ENCODE data around the gene PKD2L2. TPM values are rescaled to one million over a fixed set of nuclear protein-coding genes. Genes with fewer than 3 reads are reported as not detected.

PKD2L2 gene
- total and polyA plus RNA-seq, 9 of the 15 experiments (the other 6 are each of a cell fraction or from before 2014, with no cell fraction given): 0.08 to 0.25 (median 0.11) TPM; not detected in 5

DNA sequence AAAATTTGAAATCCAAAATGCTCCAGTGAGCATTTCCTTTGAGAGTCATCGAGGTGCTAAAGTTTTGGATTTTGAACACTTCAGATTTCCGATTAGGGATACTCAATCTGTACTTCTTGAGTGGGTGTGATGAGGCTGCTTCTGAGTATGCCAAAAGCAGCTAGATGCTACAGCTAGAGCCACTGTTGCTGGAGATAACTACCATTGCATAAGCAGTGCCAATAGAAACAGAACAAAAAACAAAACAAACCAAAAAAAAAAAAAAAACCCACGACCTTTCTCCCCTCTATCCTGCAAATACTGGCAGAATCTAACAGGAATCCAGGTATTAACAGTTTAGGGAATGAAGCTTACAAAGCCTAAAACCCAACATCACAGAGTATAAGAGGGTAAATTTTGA lies 43.5 kb downstream of the PKD2L2 start:
- H3K27ac ChIP-seq (ENCODE audit: extremely low read depth, low read depth, low read length): no peak overlapping the region
- no peak overlapping the region for H2AFZ ChIP-seq (ENCODE audit: low read depth, low read length)
- H3K4me2 ChIP-seq (ENCODE audit: insufficient read depth, low read length): no peak overlapping the region
- TF ChIP-seq MAFG (tag; conservative IDR thresholded peaks at IDR 0.05) (no peak), GMEB1 (CRISPR knock-in tag; IDR thresholded peaks at IDR 0.05) (no peak), ZNF444 (CRISPR knock-in tag; IDR thresholded peaks at IDR 0.05) (no peak), SRSF9 (IDR thresholded peaks at IDR 0.05; ENCODE audit: borderline replicate concordance, low read depth, low read length) (no peak), ZNF77 (CRISPR knock-in tag; IDR thresholded peaks at IDR 0.05) (no peak), HMG20B (CRISPR knock-in tag; IDR thresholded peaks at IDR 0.05) (no peak), CTBP1 (IDR thresholded peaks at IDR 0.05; ENCODE audit: borderline replicate concordance) (no peak), SMAD4 (CRISPR knock-in tag; conservative IDR thresholded peaks at IDR 0.05) (no peak)
- TF ChIP-seq, protein P1, sequence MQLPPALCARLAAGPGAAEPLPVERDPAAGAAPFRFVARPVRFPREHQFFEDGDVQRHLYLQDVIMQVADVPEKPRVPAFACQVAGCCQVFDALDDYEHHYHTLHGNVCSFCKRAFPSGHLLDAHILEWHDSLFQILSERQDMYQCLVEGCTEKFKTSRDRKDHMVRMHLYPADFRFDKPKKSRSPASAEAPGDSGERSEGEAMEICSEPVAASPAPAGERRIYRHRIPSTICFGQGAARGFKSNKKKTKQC (CRISPR knock-in tag; IDR thresholded peaks at IDR 0.05): no peak
- TF ChIP-seq, protein P2, sequence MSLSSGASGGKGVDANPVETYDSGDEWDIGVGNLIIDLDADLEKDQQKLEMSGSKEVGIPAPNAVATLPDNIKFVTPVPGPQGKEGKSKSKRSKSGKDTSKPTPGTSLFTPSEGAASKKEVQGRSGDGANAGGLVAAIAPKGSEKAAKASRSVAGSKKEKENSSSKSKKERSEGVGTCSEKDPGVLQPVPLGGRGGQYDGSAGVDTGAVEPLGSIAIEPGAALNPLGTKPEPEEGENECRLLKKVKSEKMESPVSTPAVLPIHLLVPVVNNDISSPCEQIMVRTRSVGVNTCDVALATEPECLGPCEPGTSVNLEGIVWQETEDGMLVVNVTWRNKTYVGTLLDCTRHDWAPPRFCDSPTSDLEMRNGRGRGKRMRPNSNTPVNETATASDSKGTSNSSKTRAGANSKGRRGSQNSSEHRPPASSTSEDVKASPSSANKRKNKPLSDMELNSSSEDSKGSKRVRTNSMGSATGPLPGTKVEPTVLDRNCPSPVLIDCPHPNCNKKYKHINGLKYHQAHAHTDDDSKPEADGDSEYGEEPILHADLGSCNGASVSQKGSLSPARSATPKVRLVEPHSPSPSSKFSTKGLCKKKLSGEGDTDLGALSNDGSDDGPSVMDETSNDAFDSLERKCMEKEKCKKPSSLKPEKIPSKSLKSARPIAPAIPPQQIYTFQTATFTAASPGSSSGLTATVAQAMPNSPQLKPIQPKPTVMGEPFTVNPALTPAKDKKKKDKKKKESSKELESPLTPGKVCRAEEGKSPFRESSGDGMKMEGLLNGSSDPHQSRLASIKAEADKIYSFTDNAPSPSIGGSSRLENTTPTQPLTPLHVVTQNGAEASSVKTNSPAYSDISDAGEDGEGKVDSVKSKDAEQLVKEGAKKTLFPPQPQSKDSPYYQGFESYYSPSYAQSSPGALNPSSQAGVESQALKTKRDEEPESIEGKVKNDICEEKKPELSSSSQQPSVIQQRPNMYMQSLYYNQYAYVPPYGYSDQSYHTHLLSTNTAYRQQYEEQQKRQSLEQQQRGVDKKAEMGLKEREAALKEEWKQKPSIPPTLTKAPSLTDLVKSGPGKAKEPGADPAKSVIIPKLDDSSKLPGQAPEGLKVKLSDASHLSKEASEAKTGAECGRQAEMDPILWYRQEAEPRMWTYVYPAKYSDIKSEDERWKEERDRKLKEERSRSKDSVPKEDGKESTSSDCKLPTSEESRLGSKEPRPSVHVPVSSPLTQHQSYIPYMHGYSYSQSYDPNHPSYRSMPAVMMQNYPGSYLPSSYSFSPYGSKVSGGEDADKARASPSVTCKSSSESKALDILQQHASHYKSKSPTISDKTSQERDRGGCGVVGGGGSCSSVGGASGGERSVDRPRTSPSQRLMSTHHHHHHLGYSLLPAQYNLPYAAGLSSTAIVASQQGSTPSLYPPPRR (CRISPR knock-in tag; IDR thresholded peaks at IDR 0.05; ENCODE audit: borderline replicate concordance): no peak
- TF ChIP-seq, protein P3, sequence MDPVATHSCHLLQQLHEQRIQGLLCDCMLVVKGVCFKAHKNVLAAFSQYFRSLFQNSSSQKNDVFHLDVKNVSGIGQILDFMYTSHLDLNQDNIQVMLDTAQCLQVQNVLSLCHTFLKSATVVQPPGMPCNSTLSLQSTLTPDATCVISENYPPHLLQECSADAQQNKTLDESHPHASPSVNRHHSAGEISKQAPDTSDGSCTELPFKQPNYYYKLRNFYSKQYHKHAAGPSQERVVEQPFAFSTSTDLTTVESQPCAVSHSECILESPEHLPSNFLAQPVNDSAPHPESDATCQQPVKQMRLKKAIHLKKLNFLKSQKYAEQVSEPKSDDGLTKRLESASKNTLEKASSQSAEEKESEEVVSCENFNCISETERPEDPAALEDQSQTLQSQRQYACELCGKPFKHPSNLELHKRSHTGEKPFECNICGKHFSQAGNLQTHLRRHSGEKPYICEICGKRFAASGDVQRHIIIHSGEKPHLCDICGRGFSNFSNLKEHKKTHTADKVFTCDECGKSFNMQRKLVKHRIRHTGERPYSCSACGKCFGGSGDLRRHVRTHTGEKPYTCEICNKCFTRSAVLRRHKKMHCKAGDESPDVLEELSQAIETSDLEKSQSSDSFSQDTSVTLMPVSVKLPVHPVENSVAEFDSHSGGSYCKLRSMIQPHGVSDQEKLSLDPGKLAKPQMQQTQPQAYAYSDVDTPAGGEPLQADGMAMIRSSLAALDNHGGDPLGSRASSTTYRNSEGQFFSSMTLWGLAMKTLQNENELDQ (CRISPR knock-in tag; IDR thresholded peaks at IDR 0.05; ENCODE audit: borderline replicate concordance): no peak
- H3K9me3 ChIP-seq (replicated peaks; ENCODE audit: control insufficient read depth, insufficient read depth, low read depth, low read length): no peaks in the 10 kb centered on the region
- H3K9ac ChIP-seq (ENCODE audit: insufficient read depth in 1 of 2, low read depth in 2 of 2, low read length in 2 of 2): no peak overlapping the region
- no peak for FAIRE-seq
- 8% methylated on average over 2 of the region's 3 CpGs for WGBS (ENCODE audit: insufficient coverage, low coverage, missing lambda C conversion rate)
- H3K36me3 ChIP-seq (ENCODE audit: control insufficient read depth, insufficient read depth, low read length): peaks cover 6% of the 10 kb centered on the region; the same call in 2 of the 3 replicates
- no peaks in the 10 kb centered on the region for H3K9me1 ChIP-seq (ENCODE audit: control insufficient read depth, insufficient read depth, low read length)
- BruUV-seq (replicated peaks): no TSS peak
- no peak for DNase-seq (ENCODE audit: extremely low read depth in 1 of 4, low spot score in 3 of 4)
- intact Hi-C loops (cut with micrococcal nuclease) (no loop called here), in situ Hi-C loops (cut with MboI) (no loop called here)
- H3K4me1 ChIP-seq (replicated peaks in 1 of 2; ENCODE audit: control insufficient read depth in 2 of 2, insufficient read depth in 2 of 2, low read length in 2 of 2): no peaks in the 10 kb centered on the region
- H4K20me1 ChIP-seq (replicated peaks; ENCODE audit: control insufficient read depth, insufficient read depth, low read length): no peaks in the 10 kb centered on the region
- no peak for ATAC-seq
- H3K27me3 ChIP-seq (ENCODE audit: control insufficient read depth in 2 of 2, insufficient read depth in 2 of 2, low read length in 2 of 2): no peaks in the 10 kb centered on the region
- CTCF ChIA-PET (ENCODE audit: low intra/inter-chr PET ratio): no interaction called here
- no peaks in the 10 kb centered on the region for H3K79me2 ChIP-seq (ENCODE audit: control insufficient read depth, insufficient read depth, low read length)
- POLR2A ChIA-PET: interaction anchor here (1.3 to 1.6 kb wide), 2 partner anchors 11 to 16 kb away, joined by 3 to 4 read pairs; no protein-coding TSS in a partner anchor
- H3K4me3 ChIP-seq: no peak overlapping the region
